ENCODE data around the gene PDZK1.
"Not testable (repeated sequence)": the region's sequence is repeated elsewhere in the genome, so short reads cannot be mapped to it uniquely, and the experiment has no call there.

The PDZK1 gene

DNA sequence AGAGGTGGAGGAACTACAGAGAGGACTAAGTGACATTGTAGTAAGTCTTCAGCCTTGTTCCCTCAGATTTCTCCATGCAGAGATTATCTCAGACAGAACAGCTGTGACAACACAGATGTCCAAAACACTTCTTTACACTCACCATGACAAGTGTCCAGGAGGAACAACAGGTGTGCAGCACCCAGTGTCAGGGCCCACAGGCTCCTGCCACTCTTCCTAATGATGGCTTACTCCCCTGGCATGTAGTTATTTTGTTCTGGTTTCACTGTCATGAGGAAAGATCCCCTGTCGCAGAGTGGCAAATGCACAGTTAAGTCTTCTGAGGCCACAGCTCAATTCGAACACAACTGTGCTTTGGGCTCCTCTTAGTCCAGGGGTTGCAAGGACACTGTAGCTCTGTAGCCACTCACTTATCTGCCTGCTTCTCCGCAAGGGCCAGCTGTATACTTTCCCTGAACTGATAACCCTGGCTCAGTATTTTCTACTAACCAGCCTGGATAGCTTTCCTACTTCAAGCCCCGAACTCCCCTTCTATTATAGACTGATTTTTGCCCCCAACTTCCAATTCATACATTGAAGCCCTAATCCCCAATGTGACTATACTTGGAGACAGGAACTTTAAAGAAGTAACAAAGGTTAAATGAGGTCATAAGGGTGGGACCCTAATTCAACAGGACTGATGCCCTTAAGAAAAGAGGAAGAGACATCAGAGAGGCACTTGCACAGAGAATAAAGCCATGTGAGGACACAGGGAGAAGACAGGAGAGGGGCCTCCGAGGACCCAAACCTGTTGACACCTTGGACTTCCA is 11.1 kb downstream of the PDZK1 start:
- Mint-ChIP-seq H3K27me3 (no peaks in the 10 kb centered on the region), H3K9me3 (no peaks in the 10 kb centered on the region), H3K4me3 (no peak overlapping the region), H3K27ac (no peak overlapping the region), H3K36me3 (ENCODE audit: low read depth) (no peaks in the 10 kb centered on the region), H3K4me1 (ENCODE audit: low read depth) (peaks cover 4% of the 10 kb centered on the region)

DNA sequence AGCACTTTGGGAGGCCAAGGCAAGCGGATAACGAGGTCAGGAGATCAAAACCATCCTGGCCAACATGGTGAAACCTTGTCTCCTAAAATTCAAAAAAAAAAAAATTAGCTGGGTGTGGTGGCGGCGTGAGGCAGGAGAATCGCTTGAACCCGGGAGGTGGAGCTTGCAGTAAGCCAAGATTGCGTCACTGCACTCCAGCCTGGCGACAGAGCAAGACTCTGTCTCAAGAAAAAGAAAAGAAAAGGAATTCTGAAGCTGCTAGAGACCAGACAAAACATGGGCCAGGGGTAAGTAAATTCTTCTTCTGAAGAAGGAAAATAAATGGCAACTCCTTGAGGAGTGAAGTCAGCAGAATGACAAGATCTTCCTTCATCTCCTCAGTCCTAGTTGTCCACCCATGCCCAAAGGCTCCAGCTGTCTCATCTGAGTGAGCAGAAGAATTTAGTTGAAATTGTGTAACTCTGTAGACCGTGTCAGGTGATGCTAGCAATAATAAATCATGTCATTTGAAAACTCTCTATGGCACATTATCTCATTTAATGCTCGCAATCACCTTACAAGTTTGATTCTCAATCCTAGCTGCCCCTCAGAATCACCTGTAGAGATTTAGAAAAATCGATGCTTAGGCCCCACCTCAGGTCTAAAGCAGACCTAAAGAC is 14.3 kb downstream of the PDZK1 start:
- H3K27ac Mint-ChIP-seq, result no peak overlapping the region
- H3K9me3 Mint-ChIP-seq, result no peaks in the 10 kb centered on the region
- no peaks in the 10 kb centered on the region for H3K36me3 Mint-ChIP-seq (ENCODE audit: low read depth)
- H3K27me3 Mint-ChIP-seq, result no peaks in the 10 kb centered on the region
- H3K4me1 Mint-ChIP-seq (ENCODE audit: low read depth), result peaks cover 23% of the 10 kb centered on the region
- no peak overlapping the region for H3K4me3 Mint-ChIP-seq

DNA sequence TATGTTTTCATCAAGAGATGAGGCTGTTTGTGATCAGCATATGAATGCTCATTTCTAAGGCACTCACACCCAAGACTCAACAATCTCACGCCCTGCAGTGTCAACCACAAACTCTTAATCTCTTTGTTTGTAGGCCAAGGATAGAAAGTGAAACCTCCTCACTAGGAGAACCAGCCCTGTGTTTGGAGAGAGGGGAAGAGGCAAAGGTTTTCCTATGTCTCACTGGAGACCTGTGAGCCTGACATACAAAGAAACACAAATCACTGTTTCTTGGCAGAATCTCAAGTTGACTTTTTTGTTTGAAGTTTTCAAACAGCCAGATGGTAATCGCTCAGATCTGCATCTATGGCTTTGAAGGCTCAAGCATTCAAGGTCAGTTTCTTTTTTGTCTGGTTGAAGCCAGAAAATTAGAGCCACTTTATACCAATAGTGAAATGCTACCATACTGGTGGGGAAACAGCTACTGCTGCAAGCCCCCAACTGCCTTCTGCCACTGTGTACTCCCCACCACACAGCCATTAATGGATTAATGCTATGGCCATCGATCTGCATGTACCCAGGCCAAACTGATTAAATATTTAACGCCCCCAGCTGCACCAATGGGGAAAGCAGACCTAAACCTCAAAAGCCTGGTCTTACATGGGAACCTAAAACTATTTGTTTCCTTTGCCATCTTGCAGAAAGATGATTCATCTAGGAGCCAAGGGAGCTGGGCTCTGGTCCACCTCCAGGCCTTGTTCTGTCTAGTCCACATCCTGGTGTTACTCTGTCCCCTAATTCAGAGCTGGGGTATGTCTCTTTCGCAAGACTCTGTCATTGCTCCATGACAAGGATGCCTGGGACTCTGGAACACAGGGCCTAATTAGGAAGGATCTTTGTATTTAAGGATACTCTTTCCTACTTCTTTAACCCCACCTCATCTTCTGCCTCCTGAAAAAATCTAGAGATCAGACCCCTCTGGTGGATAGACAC is 16.3 kb downstream of the PDZK1 start:
- H3K36me3 Mint-ChIP-seq (ENCODE audit: low read depth), result no peaks in the 10 kb centered on the region
- no peaks in the 10 kb centered on the region for H3K9me3 Mint-ChIP-seq
- H3K27me3 Mint-ChIP-seq, result no peaks in the 10 kb centered on the region
- peaks cover 23% of the 10 kb centered on the region for H3K4me1 Mint-ChIP-seq (ENCODE audit: low read depth)
- peak overlapping the region; percentile 65 for H3K27ac Mint-ChIP-seq
- H3K4me3 Mint-ChIP-seq, result no peak overlapping the region

DNA sequence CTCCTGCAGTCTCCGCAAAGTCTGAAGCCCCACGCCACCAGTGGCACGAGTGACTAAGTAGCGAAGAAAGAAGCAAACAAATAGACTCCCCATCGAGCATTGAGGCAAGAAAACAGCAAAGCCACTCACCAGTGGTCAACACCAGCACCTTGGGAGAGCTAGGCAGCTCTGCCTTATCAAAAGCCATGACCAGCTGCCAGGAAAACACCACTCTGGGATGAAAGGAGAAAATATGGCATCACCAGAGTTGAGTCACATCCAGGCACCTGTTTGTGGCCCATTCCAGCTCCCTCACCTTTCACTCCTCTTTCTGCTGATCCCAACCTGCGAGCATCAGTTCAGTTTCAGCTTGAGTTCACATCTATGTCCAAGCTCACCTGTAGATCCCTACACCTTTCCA is 17.2 kb downstream of the PDZK1 start:
- Mint-ChIP-seq H3K36me3 (ENCODE audit: low read depth) (no peaks in the 10 kb centered on the region), H3K27me3 (no peaks in the 10 kb centered on the region), H3K4me1 (ENCODE audit: low read depth) (peaks cover 23% of the 10 kb centered on the region), H3K27ac (no peak overlapping the region), H3K9me3 (no peaks in the 10 kb centered on the region), H3K4me3 (no peak overlapping the region)

DNA sequence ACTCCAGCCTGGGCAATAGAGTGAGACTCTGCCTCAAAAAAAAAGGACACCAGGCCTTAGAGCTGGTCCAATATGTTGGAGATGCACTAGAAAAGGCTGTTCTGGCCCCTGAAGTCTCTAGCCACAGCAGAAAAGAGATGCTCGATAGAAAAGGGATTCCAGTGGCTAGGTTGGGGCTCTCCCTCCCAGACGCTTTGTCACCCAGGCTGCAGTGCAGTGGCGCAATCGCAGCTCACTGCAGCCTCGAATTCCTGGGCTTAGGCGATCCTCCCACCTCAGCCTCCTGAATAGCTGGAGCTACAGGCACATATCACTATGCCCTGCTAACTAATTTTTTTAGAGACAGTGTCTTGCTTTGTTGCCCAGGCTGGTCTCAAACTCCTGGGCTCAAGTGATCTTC is 18.2 kb downstream of the PDZK1 start:
- H3K4me3 Mint-ChIP-seq, result no peak overlapping the region
- peaks cover 23% of the 10 kb centered on the region for H3K4me1 Mint-ChIP-seq (ENCODE audit: low read depth)
- H3K27me3 Mint-ChIP-seq, result no peaks in the 10 kb centered on the region
- H3K9me3 Mint-ChIP-seq, result no peaks in the 10 kb centered on the region
- no peaks in the 10 kb centered on the region for H3K36me3 Mint-ChIP-seq (ENCODE audit: low read depth)
- no peak overlapping the region for H3K27ac Mint-ChIP-seq

DNA sequence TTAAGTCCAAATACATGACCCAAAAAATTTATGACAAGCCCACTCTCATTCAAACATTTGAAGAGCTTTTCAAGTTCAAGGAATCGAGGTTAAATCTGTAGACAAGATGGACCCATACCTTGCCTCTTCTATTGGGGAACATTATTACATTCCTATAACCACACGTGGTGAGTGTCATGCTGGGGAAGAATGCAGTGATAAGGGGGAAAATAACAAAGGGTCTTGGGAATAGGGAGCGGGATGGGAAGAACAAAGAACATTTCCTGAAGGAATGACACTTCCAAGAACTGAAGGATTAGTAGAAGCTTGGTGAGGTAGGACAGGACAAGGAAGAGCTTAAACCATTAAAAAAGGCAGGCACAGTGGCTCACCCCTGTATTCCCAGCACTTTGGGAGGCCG is 18.8 kb downstream of the PDZK1 start:
- Mint-ChIP-seq H3K36me3 (ENCODE audit: low read depth) (no peaks in the 10 kb centered on the region), H3K27me3 (no peaks in the 10 kb centered on the region), H3K4me3 (no peak overlapping the region), H3K4me1 (ENCODE audit: low read depth) (peaks cover 23% of the 10 kb centered on the region), H3K9me3 (no peaks in the 10 kb centered on the region), H3K27ac (no peak overlapping the region)

DNA sequence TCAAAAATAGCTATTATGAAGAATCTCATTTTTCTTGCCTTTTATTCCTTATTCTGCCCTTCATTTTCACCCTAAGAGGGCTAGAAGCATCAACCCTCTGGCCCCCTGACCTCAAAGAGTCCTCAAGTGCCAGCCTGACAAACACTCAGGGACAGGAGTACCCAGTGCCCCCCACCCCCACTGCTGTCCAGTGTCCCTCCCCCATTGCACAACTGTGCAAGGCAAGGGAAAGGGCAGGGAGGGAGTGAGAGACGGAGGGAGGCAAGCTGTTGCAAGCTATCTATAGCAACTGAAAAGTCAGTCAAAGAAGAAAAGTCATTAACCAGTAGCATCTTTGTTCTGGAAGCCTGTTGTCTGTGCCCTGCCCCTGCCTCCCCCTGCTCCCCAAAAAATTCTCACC is 21.1 kb downstream of the PDZK1 start:
- not testable (repeated sequence) for H3K4me3 Mint-ChIP-seq; H3K27ac Mint-ChIP-seq; H3K27me3 Mint-ChIP-seq; H3K9me3 Mint-ChIP-seq; H3K36me3 Mint-ChIP-seq (ENCODE audit: low read depth)
- H3K4me1 Mint-ChIP-seq (ENCODE audit: low read depth), result peaks cover 20% of the 10 kb centered on the region

DNA sequence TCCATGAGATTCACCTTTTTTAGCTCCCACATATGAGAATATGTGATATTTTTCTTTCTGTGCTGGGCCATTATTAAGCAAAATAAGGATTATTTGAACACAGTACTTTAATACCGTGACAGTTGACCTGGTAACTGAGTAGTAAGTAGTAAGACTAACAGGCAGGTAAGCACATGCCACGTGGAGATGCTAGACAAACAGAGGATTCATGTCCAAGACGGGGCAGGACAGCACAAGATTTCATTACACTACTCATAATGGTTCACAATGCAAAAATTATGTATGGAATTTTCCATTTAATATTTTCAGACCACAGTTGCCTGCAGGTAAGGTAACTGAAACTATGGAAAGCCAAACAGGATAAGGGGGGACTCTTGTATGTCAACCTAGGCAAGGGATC is 22.3 kb downstream of the PDZK1 start:
- not testable (repeated sequence) for H3K4me1 Mint-ChIP-seq (ENCODE audit: low read depth); H3K27ac Mint-ChIP-seq; H3K27me3 Mint-ChIP-seq; H3K36me3 Mint-ChIP-seq (ENCODE audit: low read depth); H3K4me3 Mint-ChIP-seq; H3K9me3 Mint-ChIP-seq

DNA sequence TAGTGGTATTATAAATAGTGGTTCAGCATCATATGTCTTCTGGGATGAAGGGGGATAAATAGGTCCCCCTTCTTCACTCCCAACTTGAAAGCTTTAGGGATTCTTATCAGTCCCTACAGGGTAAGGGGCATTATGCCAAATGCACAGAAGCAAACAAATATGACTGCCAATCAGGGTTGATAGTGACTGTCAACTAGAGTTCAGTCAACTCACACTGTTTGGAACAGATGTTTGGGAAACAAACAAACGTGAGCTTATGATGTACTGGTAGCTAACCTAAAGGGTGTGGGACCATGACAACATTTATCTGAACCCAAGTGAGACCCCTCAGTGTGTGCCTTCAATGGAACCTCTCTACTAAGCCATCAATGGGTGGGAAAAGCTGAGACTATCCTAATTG is 34.0 kb downstream of the PDZK1 start:
- not testable (repeated sequence) for H3K27ac Mint-ChIP-seq, H3K27me3 Mint-ChIP-seq, H3K9me3 Mint-ChIP-seq, H3K4me3 Mint-ChIP-seq
- Mint-ChIP-seq H3K36me3 (ENCODE audit: low read depth) (peaks cover 11% of the 10 kb centered on the region), H3K4me1 (ENCODE audit: low read depth) (peaks cover 33% of the 10 kb centered on the region)

DNA sequence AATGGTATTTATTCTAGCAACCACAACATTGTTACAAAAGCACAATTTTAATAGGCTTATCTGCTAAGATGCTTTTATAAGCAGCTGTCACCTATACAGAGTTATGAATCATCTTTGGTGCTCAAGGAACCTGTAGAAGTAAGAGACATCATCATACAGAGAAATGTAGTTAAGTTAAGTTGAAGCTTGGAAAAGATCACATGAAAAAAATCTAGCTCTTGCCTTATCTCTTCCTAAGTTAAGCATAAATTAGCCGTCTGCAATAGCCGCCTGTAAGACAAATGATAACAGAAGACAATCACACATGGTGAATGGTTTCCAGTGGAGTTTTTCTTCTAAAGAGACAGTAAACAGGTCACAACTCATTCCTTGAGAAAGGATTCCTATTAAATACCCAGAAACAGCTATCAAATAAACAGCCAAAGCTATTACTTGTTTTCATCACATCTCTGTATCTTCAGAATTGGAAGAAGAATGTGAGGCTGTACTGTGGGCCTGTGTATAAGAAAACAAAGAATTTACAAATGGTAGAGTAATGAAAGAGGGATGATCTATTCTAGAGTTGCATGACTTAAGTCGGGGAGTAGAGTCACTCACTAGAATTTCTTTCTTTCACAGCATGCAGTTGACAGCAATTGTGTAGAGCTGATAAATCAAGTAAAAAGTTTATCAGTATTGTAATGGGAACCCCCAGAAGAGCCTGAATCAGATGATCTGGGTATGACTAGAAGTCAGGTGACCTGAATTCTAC is 36.0 kb downstream of the PDZK1 start:
- Mint-ChIP-seq H3K36me3 (ENCODE audit: low read depth) (peaks cover 22% of the 10 kb centered on the region), H3K4me1 (ENCODE audit: low read depth) (peaks cover 30% of the 10 kb centered on the region), H3K27ac (peak overlapping the region; percentile 86)
- not testable (repeated sequence) for H3K27me3 Mint-ChIP-seq, H3K4me3 Mint-ChIP-seq, H3K9me3 Mint-ChIP-seq

DNA sequence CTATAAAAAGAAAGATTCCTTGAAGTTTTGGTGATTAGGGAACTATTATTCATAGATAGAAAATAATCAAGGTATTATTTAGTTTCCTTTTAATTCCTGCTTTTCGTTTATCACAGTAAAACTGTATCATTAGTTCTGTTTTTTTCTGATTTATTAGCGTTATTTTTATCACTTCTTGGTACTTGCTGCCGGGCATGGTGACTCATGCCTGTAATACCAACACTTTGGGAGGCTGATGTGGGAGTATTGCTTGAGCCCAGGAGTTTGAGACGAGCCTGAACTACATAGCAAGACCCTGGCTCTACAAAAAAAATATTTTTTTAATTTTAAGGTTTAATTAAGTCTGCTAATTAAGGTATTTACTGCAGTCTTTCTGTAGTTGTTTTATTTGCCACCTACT is 42.2 kb downstream of the PDZK1 start:
- not testable (repeated sequence) for H3K27me3 Mint-ChIP-seq, H3K27ac Mint-ChIP-seq, H3K9me3 Mint-ChIP-seq, H3K4me3 Mint-ChIP-seq
- Mint-ChIP-seq H3K4me1 (ENCODE audit: low read depth) (peaks cover 13% of the 10 kb centered on the region), H3K36me3 (ENCODE audit: low read depth) (peaks cover 23% of the 10 kb centered on the region)

DNA sequence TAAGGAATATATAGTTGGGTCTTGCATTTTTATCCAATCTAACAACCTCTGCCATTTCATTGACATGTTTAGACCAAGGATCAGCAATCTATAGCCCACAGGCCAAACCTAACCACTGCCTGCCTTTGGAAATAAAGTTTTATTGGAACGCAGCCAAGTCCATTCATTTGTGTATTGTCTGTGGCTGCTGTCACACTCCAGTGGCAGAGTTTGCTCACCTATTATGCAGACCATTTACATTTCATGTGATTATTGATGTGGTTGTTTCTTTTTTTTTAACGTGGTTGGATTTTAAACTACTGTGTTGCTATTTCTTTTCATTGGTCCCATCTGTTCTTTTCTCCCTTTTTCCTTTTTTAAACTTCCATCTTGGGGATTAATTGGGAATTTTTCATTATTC is 44.7 kb downstream of the PDZK1 start:
- H3K36me3 Mint-ChIP-seq (ENCODE audit: low read depth), result peaks cover 17% of the 10 kb centered on the region
- peaks cover 13% of the 10 kb centered on the region for H3K4me1 Mint-ChIP-seq (ENCODE audit: low read depth)
- H3K9me3 Mint-ChIP-seq, H3K27ac Mint-ChIP-seq, H3K27me3 Mint-ChIP-seq, H3K4me3 Mint-ChIP-seq: not testable (repeated sequence)

DNA sequence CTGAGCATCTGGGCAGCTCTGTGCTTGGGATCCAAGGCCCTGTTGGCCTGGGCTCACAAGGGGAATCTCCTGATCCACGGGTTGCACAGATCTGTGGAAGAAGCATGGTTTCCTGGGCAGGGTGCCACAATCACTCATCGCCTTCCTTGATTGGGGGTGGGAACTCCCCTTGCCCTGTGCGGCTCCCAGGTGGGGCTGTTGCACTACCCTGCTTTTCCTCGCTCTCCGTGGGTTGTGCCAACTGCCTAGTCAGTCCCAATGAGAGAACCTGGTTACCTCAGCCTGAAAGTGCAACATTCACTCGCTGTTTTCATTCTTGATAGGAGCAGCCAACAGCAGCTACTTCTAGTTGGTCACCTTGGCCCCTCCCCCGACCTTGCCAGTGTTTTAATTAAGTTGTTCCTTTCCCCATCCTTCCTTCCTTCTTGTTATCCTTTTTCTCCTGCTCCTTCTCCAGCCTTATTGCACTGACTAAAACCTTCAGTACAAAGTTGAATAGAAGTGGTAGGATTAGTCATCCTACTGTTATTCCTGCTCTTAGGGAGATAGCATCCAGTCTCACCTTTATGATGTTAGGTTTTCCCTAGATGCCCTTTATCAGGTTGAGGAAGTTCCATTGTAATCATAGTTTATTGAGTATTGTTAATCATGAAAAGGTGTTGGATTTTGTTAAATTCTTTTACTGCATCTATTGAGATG is 50.8 kb downstream of the PDZK1 start:
- not testable (repeated sequence) for H3K27ac Mint-ChIP-seq; H3K27me3 Mint-ChIP-seq; H3K4me1 Mint-ChIP-seq (ENCODE audit: low read depth); H3K9me3 Mint-ChIP-seq; H3K4me3 Mint-ChIP-seq
- H3K36me3 Mint-ChIP-seq (ENCODE audit: low read depth), result peaks cover 15% of the 10 kb centered on the region

DNA sequence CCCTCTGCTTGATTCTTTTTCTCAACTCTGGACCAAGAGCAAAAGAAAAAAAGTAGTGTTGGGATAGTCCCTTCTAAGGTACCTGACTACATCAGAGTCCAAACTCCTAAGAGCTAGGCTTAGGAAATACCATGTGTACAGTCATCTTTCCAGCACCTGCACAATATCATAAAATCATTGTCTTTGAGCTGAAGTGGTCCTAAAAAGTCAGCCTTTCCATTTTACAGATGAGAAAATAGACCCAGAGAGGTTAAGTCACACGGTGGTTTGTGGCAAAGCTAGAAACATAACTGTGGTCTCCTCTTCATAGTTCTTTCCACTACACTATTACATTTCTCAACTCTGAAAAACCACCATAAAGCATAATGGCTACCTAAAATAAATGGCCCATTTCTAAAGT is 63.2 kb downstream of the PDZK1 start:
- H3K9me3 Mint-ChIP-seq; H3K4me1 Mint-ChIP-seq (ENCODE audit: low read depth); H3K27ac Mint-ChIP-seq; H3K27me3 Mint-ChIP-seq; H3K4me3 Mint-ChIP-seq; H3K36me3 Mint-ChIP-seq (ENCODE audit: low read depth): not testable (repeated sequence)
